SK-N-SH treated with all-trans-retinoic acid at 6 μM for 48 hours (cell line): ENCODE measurements around the gene PTPN22.

Experiments
- ATAC-seq: fragments of 200-7000 bp; cut with Tn5 transposase; 3 replicates; pipeline ENCODE4 v1.9.1; 2020; ENCODE audit warnings: mild to moderate bottlenecking, moderate library complexity
- ARNTL ChIP-seq: fragments of 450-650 bp; formaldehyde crosslinking; IDR thresholded peaks from 2 replicates; pipeline ENCODE4 v1.5.0; 2020; ENCODE audit warnings: low read depth, mild to moderate bottlenecking, moderate library complexity, borderline replicate concordance
- BACH2 ChIP-seq: fragments of 250-450 bp; sonication (Bioruptor Pico); IDR thresholded peaks from 2 replicates; pipeline ENCODE4 v1.9.0; 2021; ENCODE audit warnings: mild to moderate bottlenecking, borderline replicate concordance
- CSDC2 ChIP-seq: fragments of 250-450 bp; sonication (Bioruptor Pico); IDR thresholded peaks from 2 replicates; pipeline ENCODE4 v1.5.0; 2020; ENCODE audit warnings: mild to moderate bottlenecking, moderate library complexity
- ESRRG ChIP-seq: fragments of 250-450 bp; sonication (Bioruptor Pico); IDR thresholded peaks from 2 replicates; pipeline ENCODE4 v1.6.1; 2021; ENCODE audit warnings: mild to moderate bottlenecking
- GLIS3 ChIP-seq: fragments of 250-450 bp; sonication (Bioruptor Pico); IDR thresholded peaks from 2 replicates; pipeline ENCODE4 v1.5.0; 2020; ENCODE audit warnings: mild to moderate bottlenecking, moderate library complexity
- ISL1 ChIP-seq: fragments of 250-450 bp; sonication (Bioruptor Pico); IDR thresholded peaks from 2 replicates; pipeline ENCODE4 v2.1.2; 2022; ENCODE audit warnings: mild to moderate bottlenecking, moderate library complexity
- OSR1 ChIP-seq: fragments of 250-450 bp; sonication (Bioruptor Pico); IDR thresholded peaks from 2 replicates; pipeline ENCODE4 v1.8.0; 2022; ENCODE audit warnings: moderate library complexity, mild to moderate bottlenecking, inconsistent platforms
- PPARA ChIP-seq: fragments of 250-450 bp; sonication (Bioruptor Pico); IDR thresholded peaks from 2 replicates; pipeline ENCODE4 v1.5.0; 2020; ENCODE audit warnings: mild to moderate bottlenecking, borderline replicate concordance
- RARB ChIP-seq: fragments of 250-450 bp; sonication (Bioruptor Pico); IDR thresholded peaks from 2 replicates; pipeline ENCODE4 v1.8.0; 2021; ENCODE audit warnings: mild to moderate bottlenecking, moderate library complexity
- SNAI2 ChIP-seq: fragments of 250-450 bp; sonication (Bioruptor Pico); IDR thresholded peaks from 2 replicates; pipeline ENCODE4 v1.5.0; 2020; ENCODE audit warnings: mild to moderate bottlenecking, moderate library complexity
- TCF4 ChIP-seq: fragments of 250-450 bp; sonication (Bioruptor Pico); IDR thresholded peaks from 2 replicates; pipeline ENCODE4 v1.8.0; 2021; ENCODE audit warnings: mild to moderate bottlenecking, moderate library complexity, borderline replicate concordance
- TOX ChIP-seq: fragments of 250-450 bp; sonication (Bioruptor Pico); IDR thresholded peaks from 2 replicates; pipeline ENCODE4 v1.8.0; 2021; ENCODE audit warnings: mild to moderate bottlenecking, moderate library complexity, borderline replicate concordance
- ZC3H10 ChIP-seq: fragments of 250-450 bp; sonication (Bioruptor Pico); IDR thresholded peaks from 2 replicates; pipeline ENCODE4 v1.5.1; 2021; ENCODE audit warnings: mild to moderate bottlenecking, moderate library complexity
- ZFP3 ChIP-seq: fragments of 250-450 bp; sonication (Bioruptor Pico); IDR thresholded peaks from 2 replicates; pipeline ENCODE4 v1.5.0; 2020; ENCODE audit warnings: mild to moderate bottlenecking, moderate library complexity
- ZFP30 ChIP-seq: fragments of 450-650 bp; formaldehyde crosslinking; IDR thresholded peaks from 2 replicates; pipeline ENCODE4 v1.5.0; 2022; ENCODE audit warnings: mild to moderate bottlenecking, moderate library complexity
- ZNF565 ChIP-seq: fragments of 450-650 bp; formaldehyde crosslinking; conservative IDR thresholded peaks from 2 replicates; pipeline ENCODE4 v1.5.0; 2020; ENCODE audit warnings: low read depth, mild to moderate bottlenecking, moderate library complexity
- ZNF70 ChIP-seq: fragments of 450-650 bp; formaldehyde crosslinking; IDR thresholded peaks from 2 replicates; pipeline ENCODE4 v1.5.0; 2020; ENCODE audit warnings: mild to moderate bottlenecking, moderate library complexity
- ZNF8 ChIP-seq: fragments of 450-650 bp; formaldehyde crosslinking; IDR thresholded peaks from 2 replicates; pipeline ENCODE4 v1.5.0; 2020; ENCODE audit warnings: mild to moderate bottlenecking, moderate library complexity
- TF ChIP-seq, protein P1 (sequence below): fragments of 250-450 bp; sonication (Bioruptor Pico); IDR thresholded peaks from 2 replicates; pipeline ENCODE4 v1.5.1; 2021; ENCODE audit warnings: mild to moderate bottlenecking, moderate library complexity
- TF ChIP-seq, protein P2 (sequence below): fragments of 250-450 bp; sonication (Bioruptor Pico); IDR thresholded peaks from 2 replicates; pipeline ENCODE4 v1.8.0; 2021; ENCODE audit warnings: low read depth, mild to moderate bottlenecking, moderate library complexity, borderline replicate concordance
- TF ChIP-seq, protein P3 (sequence below): fragments of 250-450 bp; sonication (Bioruptor Pico); IDR thresholded peaks from 2 replicates; pipeline ENCODE4 v1.5.0; 2020; ENCODE audit warnings: mild to moderate bottlenecking, moderate library complexity
- TF ChIP-seq, protein P4 (sequence below): fragments of 250-450 bp; sonication (Bioruptor Pico); IDR thresholded peaks from 2 replicates; pipeline ENCODE4 v1.5.1; 2020; ENCODE audit warnings: low read depth, mild to moderate bottlenecking, moderate library complexity
- TF ChIP-seq, protein P5 (sequence below): fragments of 250-450 bp; sonication (Bioruptor Pico); IDR thresholded peaks from 2 replicates; pipeline ENCODE4 v1.8.0; 2020; ENCODE audit warnings: mild to moderate bottlenecking, moderate library complexity, borderline replicate concordance

PTPN22 gene

DNA sequence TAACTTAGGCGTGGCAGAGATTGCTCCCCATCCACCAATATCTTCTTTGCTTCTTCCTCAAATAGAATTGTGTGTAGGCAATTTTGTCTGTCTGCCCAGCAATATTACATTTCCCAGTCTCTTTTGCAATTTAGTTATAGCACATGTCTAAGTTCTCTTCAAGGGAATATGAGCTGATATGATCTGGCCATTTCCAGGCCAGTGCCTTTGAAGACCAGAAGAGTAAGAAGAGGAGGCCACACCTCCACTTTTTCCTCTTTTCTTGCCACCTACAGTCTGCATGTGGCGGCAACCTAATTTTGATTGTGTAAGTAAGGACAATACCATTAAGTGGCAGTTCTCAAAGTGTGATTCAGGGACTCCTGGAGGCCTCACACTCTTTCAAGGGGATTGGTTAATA is 52.9 kb downstream of the PTPN22 start (continued):
- TF ChIP-seq CSDC2 (CRISPR knock-in tag) (no peak), ZNF565 (no peak)

DNA sequence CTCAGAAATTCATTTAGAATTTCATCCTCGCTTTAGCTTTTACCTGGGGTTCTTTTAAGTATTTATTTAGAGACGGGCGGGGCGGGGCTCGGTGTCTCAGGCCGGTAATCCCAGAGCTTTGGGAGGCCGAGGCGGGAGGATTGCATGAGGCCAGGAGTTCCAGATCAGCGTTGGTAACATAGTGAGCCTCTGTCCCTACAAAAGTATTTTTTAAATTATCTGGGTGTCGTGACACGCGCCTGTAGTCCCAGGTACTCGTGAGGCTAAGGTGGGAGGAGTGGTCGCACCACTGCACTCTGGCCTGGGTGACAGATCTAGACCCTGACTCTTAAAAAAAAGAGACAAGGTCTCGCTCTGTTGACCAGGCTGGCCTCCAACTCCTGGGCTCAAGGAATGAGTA is 58.3 kb downstream of the PTPN22 start:
- TF ChIP-seq ARNTL (CRISPR knock-in tag), result no peak
- no peak for TF ChIP-seq ZFP30 (CRISPR knock-in tag)
- TF ChIP-seq ESRRG (CRISPR knock-in tag), result no peak
- no peak for TF ChIP-seq ISL1
- no peak for TF ChIP-seq PPARA (CRISPR knock-in tag)
- no peak for TF ChIP-seq ZC3H10
- no peak for TF ChIP-seq OSR1
- TF ChIP-seq ZFP3 (CRISPR knock-in tag), result no peak
- TF ChIP-seq RARB (CRISPR knock-in tag), result no peak
- TF ChIP-seq, protein P1, sequence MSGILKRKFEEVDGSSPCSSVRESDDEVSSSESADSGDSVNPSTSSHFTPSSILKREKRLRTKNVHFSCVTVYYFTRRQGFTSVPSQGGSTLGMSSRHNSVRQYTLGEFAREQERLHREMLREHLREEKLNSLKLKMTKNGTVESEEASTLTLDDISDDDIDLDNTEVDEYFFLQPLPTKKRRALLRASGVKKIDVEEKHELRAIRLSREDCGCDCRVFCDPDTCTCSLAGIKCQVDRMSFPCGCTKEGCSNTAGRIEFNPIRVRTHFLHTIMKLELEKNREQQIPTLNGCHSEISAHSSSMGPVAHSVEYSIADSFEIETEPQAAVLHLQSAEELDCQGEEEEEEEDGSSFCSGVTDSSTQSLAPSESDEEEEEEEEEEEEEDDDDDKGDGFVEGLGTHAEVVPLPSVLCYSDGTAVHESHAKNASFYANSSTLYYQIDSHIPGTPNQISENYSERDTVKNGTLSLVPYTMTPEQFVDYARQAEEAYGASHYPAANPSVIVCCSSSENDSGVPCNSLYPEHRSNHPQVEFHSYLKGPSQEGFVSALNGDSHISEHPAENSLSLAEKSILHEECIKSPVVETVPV (CRISPR knock-in tag), result no peak
- no peak for TF ChIP-seq ZNF70 (CRISPR knock-in tag)
- TF ChIP-seq ZNF565, result no peak
- TF ChIP-seq GLIS3 (CRISPR knock-in tag), result no peak
- TF ChIP-seq, protein P2, sequence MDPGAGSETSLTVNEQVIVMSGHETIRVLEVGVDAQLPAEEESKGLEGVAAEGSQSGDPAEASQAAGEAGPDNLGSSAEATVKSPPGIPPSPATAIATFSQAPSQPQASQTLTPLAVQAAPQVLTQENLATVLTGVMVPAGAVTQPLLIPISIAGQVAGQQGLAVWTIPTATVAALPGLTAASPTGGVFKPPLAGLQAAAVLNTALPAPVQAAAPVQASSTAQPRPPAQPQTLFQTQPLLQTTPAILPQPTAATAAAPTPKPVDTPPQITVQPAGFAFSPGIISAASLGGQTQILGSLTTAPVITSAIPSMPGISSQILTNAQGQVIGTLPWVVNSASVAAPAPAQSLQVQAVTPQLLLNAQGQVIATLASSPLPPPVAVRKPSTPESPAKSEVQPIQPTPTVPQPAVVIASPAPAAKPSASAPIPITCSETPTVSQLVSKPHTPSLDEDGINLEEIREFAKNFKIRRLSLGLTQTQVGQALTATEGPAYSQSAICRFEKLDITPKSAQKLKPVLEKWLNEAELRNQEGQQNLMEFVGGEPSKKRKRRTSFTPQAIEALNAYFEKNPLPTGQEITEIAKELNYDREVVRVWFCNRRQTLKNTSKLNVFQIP (CRISPR knock-in tag), result no peak
- no peak for TF ChIP-seq TCF4
- TF ChIP-seq CSDC2 (CRISPR knock-in tag), result no peak
- TF ChIP-seq, protein P3, sequence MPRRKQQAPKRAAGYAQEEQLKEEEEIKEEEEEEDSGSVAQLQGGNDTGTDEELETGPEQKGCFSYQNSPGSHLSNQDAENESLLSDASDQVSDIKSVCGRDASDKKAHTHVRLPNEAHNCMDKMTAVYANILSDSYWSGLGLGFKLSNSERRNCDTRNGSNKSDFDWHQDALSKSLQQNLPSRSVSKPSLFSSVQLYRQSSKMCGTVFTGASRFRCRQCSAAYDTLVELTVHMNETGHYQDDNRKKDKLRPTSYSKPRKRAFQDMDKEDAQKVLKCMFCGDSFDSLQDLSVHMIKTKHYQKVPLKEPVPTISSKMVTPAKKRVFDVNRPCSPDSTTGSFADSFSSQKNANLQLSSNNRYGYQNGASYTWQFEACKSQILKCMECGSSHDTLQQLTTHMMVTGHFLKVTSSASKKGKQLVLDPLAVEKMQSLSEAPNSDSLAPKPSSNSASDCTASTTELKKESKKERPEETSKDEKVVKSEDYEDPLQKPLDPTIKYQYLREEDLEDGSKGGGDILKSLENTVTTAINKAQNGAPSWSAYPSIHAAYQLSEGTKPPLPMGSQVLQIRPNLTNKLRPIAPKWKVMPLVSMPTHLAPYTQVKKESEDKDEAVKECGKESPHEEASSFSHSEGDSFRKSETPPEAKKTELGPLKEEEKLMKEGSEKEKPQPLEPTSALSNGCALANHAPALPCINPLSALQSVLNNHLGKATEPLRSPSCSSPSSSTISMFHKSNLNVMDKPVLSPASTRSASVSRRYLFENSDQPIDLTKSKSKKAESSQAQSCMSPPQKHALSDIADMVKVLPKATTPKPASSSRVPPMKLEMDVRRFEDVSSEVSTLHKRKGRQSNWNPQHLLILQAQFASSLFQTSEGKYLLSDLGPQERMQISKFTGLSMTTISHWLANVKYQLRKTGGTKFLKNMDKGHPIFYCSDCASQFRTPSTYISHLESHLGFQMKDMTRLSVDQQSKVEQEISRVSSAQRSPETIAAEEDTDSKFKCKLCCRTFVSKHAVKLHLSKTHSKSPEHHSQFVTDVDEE (CRISPR knock-in tag), result no peak
- no peak for TF ChIP-seq TOX (CRISPR knock-in tag)
- TF ChIP-seq BACH2 (CRISPR knock-in tag), result no peak
- no peak for TF ChIP-seq SNAI2 (CRISPR knock-in tag)
- no peak for ATAC-seq

DNA sequence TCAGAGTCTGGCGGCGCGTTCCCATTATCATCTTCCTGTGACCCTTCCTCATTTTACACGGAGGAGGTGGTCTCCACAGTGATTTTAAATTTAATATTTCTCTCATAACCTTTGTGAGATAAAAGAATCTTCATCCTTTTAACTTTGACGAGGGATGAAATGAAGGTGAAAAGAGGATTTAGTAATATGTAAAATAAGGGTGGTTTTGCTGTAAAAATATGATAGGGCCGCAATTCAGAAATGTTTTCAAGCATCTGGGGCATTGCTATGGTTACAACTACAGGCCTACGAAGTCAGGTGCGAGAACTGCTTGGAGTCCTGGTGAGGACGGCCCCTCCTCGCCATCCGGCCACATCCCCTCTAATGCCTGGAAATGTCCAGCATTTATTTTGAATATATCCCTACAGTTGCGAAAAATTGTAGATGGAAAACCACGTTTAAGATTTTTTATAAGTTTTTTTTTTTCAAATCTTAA is 58.8 kb downstream of the PTPN22 start:
- no peak for ATAC-seq
- TF ChIP-seq ARNTL (CRISPR knock-in tag) (no peak), ZFP30 (CRISPR knock-in tag) (no peak), OSR1 (no peak), ESRRG (CRISPR knock-in tag) (no peak), RARB (CRISPR knock-in tag) (no peak), ZC3H10 (no peak), ZNF8 (CRISPR knock-in tag) (no peak), GLIS3 (CRISPR knock-in tag) (no peak), BACH2 (CRISPR knock-in tag) (no peak), ZFP3 (CRISPR knock-in tag) (no peak), SNAI2 (CRISPR knock-in tag) (no peak), PPARA (CRISPR knock-in tag) (no peak)
- TF ChIP-seq, protein P4, sequence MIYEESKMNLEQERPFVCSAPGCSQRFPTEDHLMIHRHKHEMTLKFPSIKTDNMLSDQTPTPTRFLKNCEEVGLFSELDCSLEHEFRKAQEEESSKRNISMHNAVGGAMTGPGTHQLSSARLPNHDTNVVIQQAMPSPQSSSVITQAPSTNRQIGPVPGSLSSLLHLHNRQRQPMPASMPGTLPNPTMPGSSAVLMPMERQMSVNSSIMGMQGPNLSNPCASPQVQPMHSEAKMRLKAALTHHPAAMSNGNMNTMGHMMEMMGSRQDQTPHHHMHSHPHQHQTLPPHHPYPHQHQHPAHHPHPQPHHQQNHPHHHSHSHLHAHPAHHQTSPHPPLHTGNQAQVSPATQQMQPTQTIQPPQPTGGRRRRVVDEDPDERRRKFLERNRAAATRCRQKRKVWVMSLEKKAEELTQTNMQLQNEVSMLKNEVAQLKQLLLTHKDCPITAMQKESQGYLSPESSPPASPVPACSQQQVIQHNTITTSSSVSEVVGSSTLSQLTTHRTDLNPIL (CRISPR knock-in tag), result no peak
- TF ChIP-seq, protein P5, sequence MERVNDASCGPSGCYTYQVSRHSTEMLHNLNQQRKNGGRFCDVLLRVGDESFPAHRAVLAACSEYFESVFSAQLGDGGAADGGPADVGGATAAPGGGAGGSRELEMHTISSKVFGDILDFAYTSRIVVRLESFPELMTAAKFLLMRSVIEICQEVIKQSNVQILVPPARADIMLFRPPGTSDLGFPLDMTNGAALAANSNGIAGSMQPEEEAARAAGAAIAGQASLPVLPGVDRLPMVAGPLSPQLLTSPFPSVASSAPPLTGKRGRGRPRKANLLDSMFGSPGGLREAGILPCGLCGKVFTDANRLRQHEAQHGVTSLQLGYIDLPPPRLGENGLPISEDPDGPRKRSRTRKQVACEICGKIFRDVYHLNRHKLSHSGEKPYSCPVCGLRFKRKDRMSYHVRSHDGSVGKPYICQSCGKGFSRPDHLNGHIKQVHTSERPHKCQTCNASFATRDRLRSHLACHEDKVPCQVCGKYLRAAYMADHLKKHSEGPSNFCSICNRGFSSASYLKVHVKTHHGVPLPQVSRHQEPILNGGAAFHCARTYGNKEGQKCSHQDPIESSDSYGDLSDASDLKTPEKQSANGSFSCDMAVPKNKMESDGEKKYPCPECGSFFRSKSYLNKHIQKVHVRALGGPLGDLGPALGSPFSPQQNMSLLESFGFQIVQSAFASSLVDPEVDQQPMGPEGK, result no peak
- TF ChIP-seq, protein P2 (CRISPR knock-in tag), result no peak
